HepG2 (cell line): ENCODE data around the gene CAPN3.

Experiments
- ATF3 ChIP-seq: sonication (generic); formaldehyde crosslinking; IDR thresholded peaks from 2 replicates; pipeline ENCODE4 v1.4.0; 2020; ENCODE audit warnings: missing genetic modification reagents
- CTCF ChIP-seq: sonication (generic); formaldehyde crosslinking; IDR thresholded peaks from 2 replicates; pipeline ENCODE4 v1.5.0; 2020; ENCODE audit warnings: mild to moderate bottlenecking, missing genetic modification reagents, moderate library complexity
- EZH2 ChIP-seq: conservative IDR thresholded peaks from 2 replicates; pipeline ENCODE4 v1.6.1; 2012; ENCODE audit warnings: mild to moderate bottlenecking, low read depth, low read length, moderate library complexity
- FOXA1 ChIP-seq, 2 experiments: fragments of 450-650 bp in 1 of 2; sonication (generic) in 1 of 2; formaldehyde crosslinking in 1 of 2; IDR thresholded peaks; 2 replicates each; pipeline versions ENCODE4 v1.4.0 to v1.6.1; 2016 to 2020; ENCODE audit warnings: missing genetic modification reagents in 1 of 2
- POLR2A ChIP-seq, 2 experiments: IDR thresholded peaks; 2 replicates each; pipeline ENCODE4 v1.6.1; 2011; ENCODE audit warnings: low read depth in 2 of 2, low read length in 2 of 2, mild to moderate bottlenecking in 1 of 2, moderate library complexity in 1 of 2; ENCODE audit not compliant: insufficient read depth in 1 of 2
- SIN3A ChIP-seq: IDR thresholded peaks from 2 replicates; pipeline ENCODE4 v1.6.1; 2011; ENCODE audit warnings: low read depth, mild to moderate bottlenecking, control low read depth, low read length, borderline replicate concordance
- ZUFSP ChIP-seq: sonication (generic); formaldehyde crosslinking; IDR thresholded peaks from 2 replicates; pipeline ENCODE4 v1.9.0; 2021; ENCODE audit warnings: missing genetic modification reagents, mild to moderate bottlenecking, borderline replicate concordance
- TF ChIP-seq, protein P1 (sequence below), 2 experiments: sonication (generic) in 1 of 2; formaldehyde crosslinking in 1 of 2; IDR thresholded peaks; 2 replicates each; pipeline versions ENCODE4 v1.4.0 to v1.6.1; 2018 to 2020; ENCODE audit warnings: missing genetic modification reagents in 2 of 2, borderline replicate concordance in 1 of 2, low read depth in 1 of 2, mild to moderate bottlenecking in 1 of 2, missing biosample characterization in 1 of 2

GRCh38 chr15:42404461-42405235 is 45.3 kb downstream of the CAPN3 start:
- TF ChIP-seq ZUFSP (CRISPR knock-in tag) = no peak
- no peak for TF ChIP-seq EZH2
- TF ChIP-seq CTCF = no peak
- TF ChIP-seq FOXA1 (IDR thresholded peaks at IDR 0.05) = no peak
- no peak for TF ChIP-seq FOXA1 (CRISPR knock-in tag; IDR thresholded peaks at IDR 0.05)
- no peak for TF ChIP-seq ATF3 (CRISPR knock-in tag)
- TF ChIP-seq SIN3A = no peak
- TF ChIP-seq, protein P1, sequence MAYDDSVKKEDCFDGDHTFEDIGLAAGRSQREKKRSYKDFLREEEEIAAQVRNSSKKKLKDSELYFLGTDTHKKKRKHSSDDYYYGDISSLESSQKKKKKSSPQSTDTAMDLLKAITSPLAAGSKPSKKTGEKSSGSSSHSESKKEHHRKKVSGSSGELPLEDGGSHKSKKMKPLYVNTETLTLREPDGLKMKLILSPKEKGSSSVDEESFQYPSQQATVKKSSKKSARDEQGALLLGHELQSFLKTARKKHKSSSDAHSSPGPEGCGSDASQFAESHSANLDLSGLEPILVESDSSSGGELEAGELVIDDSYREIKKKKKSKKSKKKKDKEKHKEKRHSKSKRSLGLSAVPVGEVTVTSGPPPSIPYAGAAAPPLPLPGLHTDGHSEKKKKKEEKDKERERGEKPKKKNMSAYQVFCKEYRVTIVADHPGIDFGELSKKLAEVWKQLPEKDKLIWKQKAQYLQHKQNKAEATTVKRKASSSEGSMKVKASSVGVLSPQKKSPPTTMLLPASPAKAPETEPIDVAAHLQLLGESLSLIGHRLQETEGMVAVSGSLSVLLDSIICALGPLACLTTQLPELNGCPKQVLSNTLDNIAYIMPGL (CRISPR knock-in tag; IDR thresholded peaks at IDR 0.05; ENCODE audit: borderline replicate concordance in 1 of 2, low read depth in 1 of 2) = no peak
- TF ChIP-seq POLR2A (IDR thresholded peaks at IDR 0.05; ENCODE audit: insufficient read depth in 1 of 2, low read depth in 2 of 2, low read length in 2 of 2) = no peak
